ENCODE results near the gene ADAMTS4. TPM values are rescaled to one million over a fixed set of nuclear protein-coding genes. Genes with fewer than 3 reads are reported as not detected.

The ADAMTS4 gene
- total RNA-seq, 1 experiment from 2014 or later, result not detected

GRCh38 chr1:161220002-161220401, 21.1 kb upstream of the ADAMTS4 start:
- no peak for DNase-seq (ENCODE audit: low spot score)

- DNase-seq (ENCODE audit: low spot score), result no peak
Observed at GRCh38 chr1:161219078-161219892, 20.4 kb upstream of the ADAMTS4 start.

GRCh38 chr1:161218301-161219077, 19.6 kb upstream of the ADAMTS4 start:
- no peak for DNase-seq (ENCODE audit: low spot score)

GRCh38 chr1:161217831-161218230, 19.0 kb upstream of the ADAMTS4 start:
- no peak for DNase-seq (ENCODE audit: low spot score)

DNA sequence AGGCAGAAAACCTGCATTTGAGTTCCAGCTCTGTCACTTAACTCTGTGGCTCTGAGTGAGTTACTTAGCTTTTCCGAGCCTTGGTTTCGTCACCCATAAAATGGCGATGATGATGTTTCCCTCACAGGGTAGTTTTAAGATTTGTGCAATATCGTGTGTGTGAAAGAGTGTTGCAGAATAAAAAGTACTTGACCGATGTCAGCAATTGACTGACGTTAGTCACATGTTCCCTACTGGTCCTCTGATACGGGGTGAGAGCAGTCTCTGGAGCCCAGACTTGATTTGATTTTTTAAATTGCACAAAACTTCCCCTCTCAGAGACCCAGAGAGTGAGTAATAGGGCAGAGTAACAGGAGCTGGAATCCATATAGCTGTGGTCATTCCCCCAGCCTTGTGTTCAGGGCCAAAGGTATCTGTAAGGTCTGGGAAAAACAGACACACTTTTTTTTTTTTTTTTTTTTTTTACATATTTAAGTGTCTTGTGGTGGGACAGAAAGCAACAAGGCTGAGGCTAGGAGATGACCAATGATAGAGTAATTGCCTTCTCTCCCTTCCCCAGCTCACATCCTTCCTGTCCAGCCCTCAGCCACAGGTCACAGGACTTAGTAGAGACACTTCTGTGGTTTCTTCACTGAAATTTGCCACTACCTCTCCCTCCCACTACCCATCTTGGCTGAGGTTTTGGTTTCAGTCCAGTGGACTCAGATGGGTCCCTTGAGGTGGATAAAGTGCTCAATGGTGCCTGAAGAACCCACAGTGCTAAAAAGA, 18.3 kb upstream of the ADAMTS4 start:
- peak; percentile 73 for DNase-seq (ENCODE audit: low spot score)

DNA sequence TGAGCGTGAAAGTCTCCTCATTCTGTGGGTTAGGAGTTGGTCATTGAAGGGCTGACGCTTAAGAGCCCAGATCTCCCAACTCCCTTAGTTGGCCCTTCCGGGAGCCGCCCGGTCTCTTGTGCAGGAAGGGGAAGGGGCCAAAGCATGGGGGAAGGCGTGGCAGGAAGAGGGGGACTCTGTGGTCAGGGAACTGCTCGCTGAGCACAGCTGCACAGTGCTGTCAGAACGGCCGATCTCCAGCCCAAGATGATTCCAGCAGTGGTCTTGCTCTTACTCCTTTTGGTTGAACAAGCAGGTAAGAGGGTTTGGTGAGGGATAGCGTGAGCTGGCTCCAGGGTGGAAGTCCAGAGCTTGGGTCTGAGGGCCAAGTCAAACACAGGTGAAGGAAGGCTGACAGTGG, 16.2 kb upstream of the ADAMTS4 start, which contains the start of gene FCER1G:
TSS of gene FCER1G (plus strand) at position 220 of the 400 bp plus-strand sequence. CDS start at position 247, 27 bp downstream.
- DNase-seq (ENCODE audit: low spot score), result no peak

- DNase-seq (ENCODE audit: low spot score), result no peak
Observed at GRCh38 chr1:161214369-161214768, 15.5 kb upstream of the ADAMTS4 start.

DNA sequence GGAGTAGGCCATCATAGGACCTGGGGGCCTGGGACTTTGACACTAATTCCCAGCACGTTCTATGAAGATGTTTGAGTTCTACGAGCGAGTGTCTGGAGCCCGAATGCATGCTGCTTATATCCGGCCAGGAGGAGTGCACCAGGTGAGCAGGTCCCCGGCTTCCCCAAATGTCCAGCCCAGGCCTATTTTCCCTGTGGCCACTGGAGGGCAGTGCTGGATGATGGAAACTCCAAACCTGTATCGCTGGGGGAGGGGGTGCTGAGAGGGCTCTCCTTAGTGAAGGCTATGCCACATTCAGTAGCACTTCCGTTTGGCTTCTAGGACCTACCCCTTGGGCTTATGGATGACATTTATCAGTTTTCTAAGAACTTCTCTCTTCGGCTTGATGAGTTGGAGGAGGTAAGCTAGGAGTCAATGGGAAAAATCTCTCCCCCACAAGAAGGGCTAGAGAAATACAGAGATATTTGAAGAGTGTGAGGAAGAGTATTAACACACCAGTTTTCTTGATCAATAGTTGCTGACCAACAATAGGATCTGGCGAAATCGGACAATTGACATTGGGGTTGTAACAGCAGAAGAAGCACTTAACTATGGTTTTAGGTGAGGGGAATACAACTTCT, 11.0 kb upstream of the ADAMTS4 start:
- peak; percentile 83 for DNase-seq (ENCODE audit: low spot score)

GRCh38 chr1:161207173-161207572, 8.3 kb upstream of the ADAMTS4 start:
- no peak for DNase-seq (ENCODE audit: low spot score)

DNA sequence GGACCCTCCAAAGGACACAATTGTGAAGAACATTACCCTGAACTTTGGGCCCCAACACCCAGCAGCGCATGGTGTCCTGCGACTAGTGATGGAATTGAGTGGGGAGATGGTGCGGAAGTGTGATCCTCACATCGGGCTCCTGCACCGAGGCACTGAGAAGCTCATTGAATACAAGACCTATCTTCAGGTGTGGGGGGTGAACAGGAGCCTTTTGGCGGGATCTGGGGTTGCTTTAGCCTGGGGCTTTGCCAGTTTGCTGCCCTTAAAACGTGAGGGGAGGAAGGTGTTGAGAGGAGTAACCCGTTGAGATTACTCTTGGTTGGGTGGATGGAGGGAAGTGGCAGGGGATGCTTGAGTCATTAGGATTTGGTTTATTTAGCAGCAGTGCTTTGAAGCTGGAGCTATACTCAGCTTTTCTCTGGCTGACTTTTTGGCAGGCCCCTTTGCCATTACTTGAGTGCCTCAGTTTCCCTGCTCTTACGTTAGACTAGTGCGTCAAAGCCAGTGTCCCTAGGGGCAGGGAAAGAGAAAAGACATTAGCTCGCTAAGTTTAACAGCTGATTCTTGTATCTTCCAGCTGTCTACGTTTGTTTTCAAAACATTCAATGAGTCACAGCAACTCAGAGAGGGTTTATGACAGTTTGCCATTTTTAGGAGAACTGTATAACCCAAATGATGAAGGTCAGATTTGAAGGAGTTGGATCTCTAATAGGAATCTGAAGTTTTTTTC, 7.7 kb upstream of the ADAMTS4 start:
- DNase-seq (ENCODE audit: low spot score), result no peak

DNA sequence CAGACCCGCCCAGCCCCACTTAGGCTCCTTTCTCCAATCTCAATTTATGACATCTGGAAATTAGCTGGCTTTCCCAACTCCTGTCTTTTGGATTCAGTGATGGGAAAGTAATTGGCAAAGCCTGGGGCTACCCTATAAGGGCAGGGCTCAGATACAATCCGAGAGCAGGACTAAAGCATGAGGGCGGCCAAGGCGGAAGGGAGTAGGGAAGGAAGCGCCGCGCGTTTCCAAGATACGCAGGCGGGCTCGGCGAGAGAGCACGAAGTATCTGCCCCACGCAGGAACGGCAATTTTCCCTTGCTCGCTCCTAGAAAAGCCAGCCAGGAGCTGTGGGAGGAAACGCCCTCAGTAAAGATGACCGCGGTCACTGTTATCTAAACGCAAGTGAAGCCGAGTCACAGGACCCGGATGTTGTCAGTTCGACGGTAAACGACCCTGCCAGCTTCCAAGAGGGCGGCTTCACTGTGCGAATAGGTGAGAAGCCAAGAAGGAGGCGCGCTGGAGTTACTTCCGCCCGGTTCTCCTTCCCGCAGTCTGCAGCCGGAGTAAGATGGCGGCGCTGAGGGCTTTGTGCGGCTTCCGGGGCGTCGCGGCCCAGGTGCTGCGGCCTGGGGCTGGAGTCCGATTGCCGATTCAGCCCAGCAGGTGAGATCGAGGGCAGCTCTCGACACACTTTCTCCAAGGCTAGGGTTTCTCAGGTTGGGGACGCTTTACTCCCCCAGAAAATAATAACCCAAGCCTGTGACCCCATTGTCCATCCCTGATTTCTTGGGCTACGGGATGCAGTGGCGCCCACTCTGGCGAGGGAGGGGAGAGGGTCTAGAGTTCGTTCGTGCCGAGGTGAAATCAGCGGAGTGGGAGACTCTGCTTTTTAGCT, 3.2 kb upstream of the ADAMTS4 start, which contains the start of gene NDUFS2:
TSS of gene NDUFS2 (plus strand) at position 532 of the 877 bp plus-strand sequence. CDS start at position 551, 19 bp downstream.
- peak; percentile 99 for DNase-seq (ENCODE audit: low spot score)

DNA sequence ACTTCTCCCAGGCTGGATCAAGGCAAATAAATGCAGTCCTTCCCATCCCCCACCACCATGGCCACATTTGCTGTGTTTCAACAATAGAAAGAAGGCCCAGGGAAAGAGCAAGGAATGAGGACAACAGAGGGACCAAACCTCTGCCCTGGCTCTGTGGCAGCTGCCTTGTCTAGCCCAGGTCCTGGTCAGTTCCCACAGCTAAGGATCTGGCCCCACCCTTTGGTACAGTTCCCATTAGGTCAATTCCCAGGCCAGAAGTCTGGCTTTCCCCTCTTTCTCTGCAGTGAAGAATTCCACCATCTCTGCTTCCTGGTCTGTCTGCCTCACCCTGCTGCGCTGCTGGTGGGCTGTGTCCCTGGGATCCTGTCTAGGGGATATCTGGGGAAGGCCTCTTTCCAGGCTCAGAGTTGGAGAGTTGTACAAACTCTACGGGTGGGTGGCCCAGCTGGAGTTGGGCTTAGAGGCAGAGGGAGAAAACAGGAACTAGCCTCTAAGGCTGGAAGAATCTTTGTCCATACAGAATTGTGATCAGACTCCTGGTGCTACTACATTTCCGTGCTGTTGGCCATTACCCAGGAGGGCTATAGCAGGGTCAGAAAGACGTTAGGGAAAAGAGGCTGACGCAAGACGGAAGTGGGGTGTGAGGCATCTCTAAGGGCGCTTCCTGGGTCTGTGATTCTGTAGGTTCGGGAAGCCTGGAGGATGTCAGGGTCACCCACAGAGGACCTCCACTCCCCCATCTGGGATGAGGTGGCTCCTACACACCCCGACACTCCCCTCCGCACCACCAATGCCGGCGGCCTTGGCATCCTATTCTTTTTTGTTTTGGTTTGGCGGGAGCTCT, 2.4 kb upstream of the ADAMTS4 start:
- no peak for DNase-seq (ENCODE audit: low spot score)

GRCh38 chr1:161200421-161200991, 1.7 kb upstream of the ADAMTS4 start:
- DNase-seq (ENCODE audit: low spot score), result no peak

DNA sequence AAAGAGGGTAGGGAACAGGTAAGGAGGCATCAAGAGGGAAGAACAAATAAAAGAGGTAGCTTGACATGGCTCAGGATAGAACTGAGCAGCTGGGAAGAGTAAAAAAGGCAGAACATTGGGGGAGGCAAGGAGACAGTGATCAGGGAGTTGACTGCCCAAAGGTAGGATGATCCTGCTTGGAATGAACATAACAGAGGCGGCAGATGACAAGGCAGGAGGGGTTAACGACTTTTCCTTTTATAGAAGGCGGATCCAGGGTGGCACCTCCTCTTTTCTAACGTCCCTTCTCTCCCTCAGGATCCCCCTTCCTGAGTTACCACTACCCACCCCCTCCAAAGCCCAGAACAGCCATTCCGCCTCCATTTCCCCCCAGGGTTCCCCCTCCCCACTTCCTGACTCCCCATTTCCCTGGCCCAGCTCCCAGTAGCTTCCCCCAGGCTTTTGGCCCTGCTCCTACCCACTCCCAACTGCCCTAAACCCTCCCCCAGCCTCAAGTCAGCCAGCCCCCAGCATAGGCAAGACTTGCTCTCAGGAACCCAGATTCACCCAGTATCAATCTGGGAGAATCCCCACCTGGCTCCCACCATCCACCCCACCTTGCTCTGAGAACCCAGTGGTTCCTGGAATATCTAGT, 769 bp upstream of the ADAMTS4 start:
- DNase-seq (ENCODE audit: low spot score), result no peak

DNA sequence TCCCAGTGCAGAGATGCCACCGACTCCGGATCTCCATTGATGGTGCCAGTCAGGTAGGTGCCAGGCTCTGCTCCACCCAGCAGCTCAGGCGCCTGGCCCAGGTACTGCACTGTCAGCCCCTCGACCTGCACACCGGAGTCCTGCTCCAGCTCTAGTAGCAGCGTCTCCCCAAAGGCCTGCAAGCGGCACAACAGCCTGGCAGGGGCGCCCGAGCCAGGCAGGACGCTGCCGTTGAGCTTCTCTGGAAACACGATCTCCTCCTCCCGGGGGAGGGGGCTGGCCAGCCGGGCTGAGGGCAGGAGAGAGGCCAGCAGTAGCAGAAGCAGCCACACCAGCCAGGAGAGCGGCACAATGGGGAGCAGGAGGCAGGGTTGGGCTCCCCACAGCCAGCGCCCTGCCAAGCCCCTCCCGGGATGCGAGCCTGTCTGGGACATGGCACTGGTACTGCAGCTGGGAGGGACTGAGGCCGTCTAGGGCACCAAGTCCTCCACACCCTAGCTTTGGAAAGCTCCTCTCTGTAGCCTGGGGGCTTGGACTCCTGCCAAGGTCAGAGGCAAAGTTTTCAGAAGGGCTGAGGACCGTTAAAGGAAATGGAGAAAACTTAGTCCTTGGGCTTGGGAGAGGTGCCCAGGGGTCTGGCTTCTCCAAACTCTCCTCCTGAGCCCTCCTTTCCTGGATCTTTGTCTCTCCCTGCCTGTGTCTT, 509 bp downstream of the ADAMTS4 start:
- DNase-seq (ENCODE audit: low spot score), result no peak

GRCh38 chr1:161197560-161198193, 1.2 kb downstream of the ADAMTS4 start:
- no peak for DNase-seq (ENCODE audit: low spot score)
